ENCODE data around the gene HFE. TPM values are rescaled to one million over a fixed set of nuclear protein-coding genes. Genes with fewer than 3 reads are reported as not detected.

The HFE gene
- polyA plus RNA-seq, 2 of the 4 experiments (the other 2 are of a cell fraction), result 19.9 to 31.7 TPM

DNA sequence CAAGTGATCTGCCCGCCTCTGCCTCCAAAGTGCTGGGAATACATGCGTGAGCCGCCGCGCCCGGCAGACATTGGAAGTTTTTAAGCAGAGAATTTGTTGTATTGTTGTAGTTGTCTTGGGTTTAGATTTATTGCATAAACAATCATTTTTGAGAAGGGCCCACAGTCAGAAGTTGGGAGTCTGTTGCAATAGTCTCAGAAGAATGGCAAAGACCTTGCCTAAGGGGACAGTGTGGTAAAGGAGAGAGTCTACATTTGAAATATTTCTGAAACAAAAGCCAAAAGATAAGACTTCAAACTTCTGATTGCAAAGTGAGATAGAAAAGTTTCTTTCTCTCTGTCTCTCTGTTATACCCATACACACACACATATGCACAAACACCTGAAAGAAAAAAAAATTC is 22.5 kb downstream of the HFE start:
- 96% methylated on average over 6 of the region's 6 CpGs for WGBS (ENCODE audit: missing lambda C conversion rate)
- no peak for DNase-seq (ENCODE audit: low read depth in 1 of 2, low spot score in 1 of 2)
- FAIRE-seq, result no peak
- Histone ChIP-seq H3K4me2 (no peak overlapping the region), H3K27ac (peak overlapping the region in 1 of 2 experiments; percentile 64; a peak in 3 of 6 replicates), H3K4me3 (no peak overlapping the region), H3K9me3 (0 out of 3 replicates have a peak, but pooled peaks cover 5% of the 10 kb centered on the region), H3K4me1 (peaks cover 3% of the 10 kb centered on the region; the same call in 2 of the 3 replicates)
- ChIA-PET POLR2A (interaction anchor here (0.5 to 0.7 kb wide), 2 partner anchors 14 to 117 kb away, joined by 3 to 8 read pairs; a partner anchor contains a TSS), CTCF (interaction anchor here (1.0 kb wide), 1 partner anchor 46 kb away, joined by 4 read pairs; no protein-coding TSS in a partner anchor)
- no peak for ATAC-seq
- TF ChIP-seq RNF2 (IDR thresholded peaks at IDR 0.05; ENCODE audit: borderline replicate concordance, low read depth), result no peak
- TF ChIP-seq HOXB13 (CRISPR knock-in tag; IDR thresholded peaks at IDR 0.05; ENCODE audit: low read depth), result no peak
- TF ChIP-seq NPAS2 (CRISPR knock-in tag; IDR thresholded peaks at IDR 0.05; ENCODE audit: borderline replicate concordance), result no peak
- no peak for TF ChIP-seq ZFP36 (IDR thresholded peaks at IDR 0.05; ENCODE audit: borderline replicate concordance, partially characterized antibody)
- TF ChIP-seq EHMT2 (IDR thresholded peaks at IDR 0.05; ENCODE audit: low read depth), result no peak
- TF ChIP-seq, protein P1, sequence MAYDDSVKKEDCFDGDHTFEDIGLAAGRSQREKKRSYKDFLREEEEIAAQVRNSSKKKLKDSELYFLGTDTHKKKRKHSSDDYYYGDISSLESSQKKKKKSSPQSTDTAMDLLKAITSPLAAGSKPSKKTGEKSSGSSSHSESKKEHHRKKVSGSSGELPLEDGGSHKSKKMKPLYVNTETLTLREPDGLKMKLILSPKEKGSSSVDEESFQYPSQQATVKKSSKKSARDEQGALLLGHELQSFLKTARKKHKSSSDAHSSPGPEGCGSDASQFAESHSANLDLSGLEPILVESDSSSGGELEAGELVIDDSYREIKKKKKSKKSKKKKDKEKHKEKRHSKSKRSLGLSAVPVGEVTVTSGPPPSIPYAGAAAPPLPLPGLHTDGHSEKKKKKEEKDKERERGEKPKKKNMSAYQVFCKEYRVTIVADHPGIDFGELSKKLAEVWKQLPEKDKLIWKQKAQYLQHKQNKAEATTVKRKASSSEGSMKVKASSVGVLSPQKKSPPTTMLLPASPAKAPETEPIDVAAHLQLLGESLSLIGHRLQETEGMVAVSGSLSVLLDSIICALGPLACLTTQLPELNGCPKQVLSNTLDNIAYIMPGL (CRISPR knock-in tag; IDR thresholded peaks at IDR 0.05; ENCODE audit: borderline replicate concordance), result no peak
- TF ChIP-seq PHF8 (IDR thresholded peaks at IDR 0.05; ENCODE audit: borderline replicate concordance, low read depth), result no peak
- no peak for TF ChIP-seq NR3C1 (IDR thresholded peaks at IDR 0.05)
- TF ChIP-seq FOXS1 (CRISPR knock-in tag; IDR thresholded peaks at IDR 0.05), result no peak

DNA sequence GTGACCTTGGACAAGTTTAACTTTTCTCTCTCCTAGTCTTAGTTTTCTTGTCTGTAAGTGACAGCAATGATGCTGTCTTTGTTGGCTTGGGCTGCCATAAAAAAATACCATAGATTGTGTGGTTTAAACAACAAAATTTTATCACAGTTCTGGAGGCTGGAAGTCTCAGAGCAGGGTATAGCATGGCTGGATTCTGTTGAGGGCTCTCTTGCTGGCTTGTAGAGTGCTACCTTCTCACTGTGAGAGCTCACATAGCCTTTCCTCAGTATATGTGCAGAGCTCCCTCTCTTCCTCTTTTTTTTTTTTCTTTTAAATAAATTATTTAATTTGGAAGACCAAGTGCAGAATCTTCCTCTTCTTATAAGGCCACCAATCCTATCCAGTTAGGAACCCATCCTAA is 26.3 kb downstream of the HFE start:
- DNase-seq (ENCODE audit: low read depth in 1 of 2, low spot score in 1 of 2) (no peak), ATAC-seq (no peak), FAIRE-seq (no peak)
- TF ChIP-seq, protein P2, sequence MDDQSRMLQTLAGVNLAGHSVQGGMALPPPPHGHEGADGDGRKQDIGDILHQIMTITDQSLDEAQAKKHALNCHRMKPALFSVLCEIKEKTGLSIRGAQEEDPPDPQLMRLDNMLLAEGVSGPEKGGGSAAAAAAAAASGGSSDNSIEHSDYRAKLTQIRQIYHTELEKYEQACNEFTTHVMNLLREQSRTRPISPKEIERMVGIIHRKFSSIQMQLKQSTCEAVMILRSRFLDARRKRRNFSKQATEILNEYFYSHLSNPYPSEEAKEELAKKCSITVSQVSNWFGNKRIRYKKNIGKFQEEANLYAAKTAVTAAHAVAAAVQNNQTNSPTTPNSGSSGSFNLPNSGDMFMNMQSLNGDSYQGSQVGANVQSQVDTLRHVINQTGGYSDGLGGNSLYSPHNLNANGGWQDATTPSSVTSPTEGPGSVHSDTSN (IDR thresholded peaks at IDR 0.05), result no peak
- TF ChIP-seq, protein P3, sequence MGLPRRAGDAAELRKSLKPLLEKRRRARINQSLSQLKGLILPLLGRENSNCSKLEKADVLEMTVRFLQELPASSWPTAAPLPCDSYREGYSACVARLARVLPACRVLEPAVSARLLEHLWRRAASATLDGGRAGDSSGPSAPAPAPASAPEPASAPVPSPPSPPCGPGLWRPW (IDR thresholded peaks at IDR 0.05), result no peak
- no peak for TF ChIP-seq NR3C1 (IDR thresholded peaks at IDR 0.05)
- TF ChIP-seq, protein P4, sequence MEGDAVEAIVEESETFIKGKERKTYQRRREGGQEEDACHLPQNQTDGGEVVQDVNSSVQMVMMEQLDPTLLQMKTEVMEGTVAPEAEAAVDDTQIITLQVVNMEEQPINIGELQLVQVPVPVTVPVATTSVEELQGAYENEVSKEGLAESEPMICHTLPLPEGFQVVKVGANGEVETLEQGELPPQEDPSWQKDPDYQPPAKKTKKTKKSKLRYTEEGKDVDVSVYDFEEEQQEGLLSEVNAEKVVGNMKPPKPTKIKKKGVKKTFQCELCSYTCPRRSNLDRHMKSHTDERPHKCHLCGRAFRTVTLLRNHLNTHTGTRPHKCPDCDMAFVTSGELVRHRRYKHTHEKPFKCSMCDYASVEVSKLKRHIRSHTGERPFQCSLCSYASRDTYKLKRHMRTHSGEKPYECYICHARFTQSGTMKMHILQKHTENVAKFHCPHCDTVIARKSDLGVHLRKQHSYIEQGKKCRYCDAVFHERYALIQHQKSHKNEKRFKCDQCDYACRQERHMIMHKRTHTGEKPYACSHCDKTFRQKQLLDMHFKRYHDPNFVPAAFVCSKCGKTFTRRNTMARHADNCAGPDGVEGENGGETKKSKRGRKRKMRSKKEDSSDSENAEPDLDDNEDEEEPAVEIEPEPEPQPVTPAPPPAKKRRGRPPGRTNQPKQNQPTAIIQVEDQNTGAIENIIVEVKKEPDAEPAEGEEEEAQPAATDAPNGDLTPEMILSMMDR (IDR thresholded peaks at IDR 0.05), result no peak
- ChIA-PET POLR2A (interaction anchor here (1.0 to 1.3 kb wide), 2 partner anchors 10 kb away, joined by 3 to 4 read pairs; a partner anchor contains a TSS), CTCF (interaction anchor here (2.1 kb wide), 1 partner anchor 16 kb away, joined by 8 read pairs; no protein-coding TSS in a partner anchor)
- H3K4me3 ChIP-seq, result no peak overlapping the region
- no peak overlapping the region for H3K4me2 ChIP-seq
- peaks cover 14% of the 10 kb centered on the region; the same call in 2 of the 3 replicates for H3K4me1 ChIP-seq
- H3K27ac ChIP-seq, result peak overlapping the region in 1 of 2 experiments; percentile 10; a peak in 1 of 6 replicates
- H3K9me3 ChIP-seq, result no peaks in the 10 kb centered on the region

DNA sequence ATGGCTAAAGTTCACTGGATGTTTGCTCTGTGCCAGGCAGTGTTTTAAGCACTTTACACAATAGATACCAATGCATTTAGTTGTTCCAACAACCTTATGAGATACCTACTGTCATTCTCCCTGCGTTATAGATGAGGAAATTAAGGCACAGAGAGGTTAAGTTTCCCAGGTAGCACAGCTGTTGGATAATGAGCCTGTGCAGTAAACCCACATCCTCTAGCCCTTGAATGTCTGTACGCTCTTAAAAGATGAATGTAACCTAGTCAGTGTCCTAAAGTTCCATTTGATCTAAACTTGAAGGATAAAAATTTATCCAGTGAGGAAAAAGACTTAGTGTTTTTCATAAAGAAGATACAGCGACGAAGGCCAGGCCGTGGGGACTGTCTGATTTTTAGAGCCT is 28.0 kb downstream of the HFE start:
- DNase-seq (ENCODE audit: low read depth in 1 of 2, low spot score in 1 of 2), result no peak
- Histone ChIP-seq H3K4me1 (peaks cover 30% of the 10 kb centered on the region), H3K4me3 (no peak overlapping the region), H3K27ac (peak overlapping the region in 1 of 2 experiments; percentile 51; a peak in 1 of 6 replicates), H3K4me2 (no peak overlapping the region), H3K9me3 (no peaks in the 10 kb centered on the region)
- TF ChIP-seq ZFP36 (IDR thresholded peaks at IDR 0.05; ENCODE audit: borderline replicate concordance, partially characterized antibody) (no peak), HOXB13 (CRISPR knock-in tag; IDR thresholded peaks at IDR 0.05; ENCODE audit: low read depth) (no peak), EP300 (IDR thresholded peaks at IDR 0.05) (no peak), HEYL (CRISPR knock-in tag; IDR thresholded peaks at IDR 0.05) (no peak), KDM5A (IDR thresholded peaks at IDR 0.05) (no peak), CBX8 (IDR thresholded peaks at IDR 0.05) (no peak)
- TF ChIP-seq, protein P3 (IDR thresholded peaks at IDR 0.05), result no peak
- ChIA-PET POLR2A (no interaction called here), CTCF (interaction anchor here (0.9 to 1.7 kb wide), 2 partner anchors 11 to 12 kb away, joined by 3 read pairs; a partner anchor contains a TSS)
- FAIRE-seq, result no peak
- 85% methylated on average over 5 of the region's 5 CpGs for WGBS (ENCODE audit: missing lambda C conversion rate)
- no peak for ATAC-seq

All from A549 (cell line).